GM12878 (cell line): ENCODE data around the gene RARB. TPM values are rescaled to one million over a fixed set of nuclear protein-coding genes. Genes with fewer than 3 reads are reported as not detected.

ENCODE experiments used
- ATAC-seq: fragments of 200-7000 bp; cut with Tn5 transposase; 3 replicates; pipeline ENCODE4 v1.9.1; 2020; ENCODE audit warnings: mild to moderate bottlenecking, moderate library complexity
- BruUV-seq: library from RNA; stranded (reverse); fragments of 400-500 nt; replicated peaks from 2 replicates; lab custom pipeline; 2021; lab: Mats Ljungman, UMichigan
- CTCF ChIA-PET: fragments of 300-600 bp; sonication (Branson Sonifier 250); formaldehyde crosslinking; extraction: SDS; loops from one replicate; lab custom pipeline; 2021; ENCODE audit warnings: inconsistent platforms; lab: Yijun Ruan, JAX
- POLR2A ChIA-PET: fragments of 350-600 bp; formaldehyde crosslinking; extraction: SDS; loops from one replicate; lab custom pipeline; 2021; ENCODE audit warnings: inconsistent platforms; lab: Charles Lee
- RAD21 ChIA-PET: fragments of 300-600 bp; sonication (Branson Sonifier 250); formaldehyde crosslinking; loops from one replicate; lab custom pipeline; 2023; ENCODE audit warnings: antibody characterized with exemption; ENCODE audit not compliant: unreplicated experiment; lab: Charles Lee
- SMC1A ChIA-PET: fragments of 300-600 bp; sonication (Branson Sonifier 250); formaldehyde crosslinking; loops from one replicate; lab custom pipeline; 2023; ENCODE audit not compliant: unreplicated experiment, uncharacterized antibody; lab: Charles Lee
- DNase-seq: peaks from one replicate; pipeline ENCODE4 v3.0.0-alpha.2; 2011; ENCODE audit warnings: low read depth, low spot score
- FAIRE-seq: peaks from 3 replicates; lab custom pipeline; 2011; peaks lifted over from hg19 to GRCh38; lab: Jason Lieb, UNC
- H2AFZ ChIP-seq: 2 replicates; pipeline ENCODE4 v1.6.0; 2011; ENCODE audit warnings: low read depth, low read length, control low read depth; ENCODE audit not compliant: control insufficient read depth
- H3K27ac ChIP-seq: 2 replicates; pipeline ENCODE4 v1.5.1; 2011; ENCODE audit warnings: control low read depth; ENCODE audit not compliant: control insufficient read depth, insufficient read depth
- H3K27me3 ChIP-seq, 2 experiments: replicated peaks in 1 of 2; 2 replicates each; pipeline versions ENCODE4 v1.6.0 to v1.6.1; 2011; ENCODE audit warnings: low read length in 1 of 2; ENCODE audit not compliant: control insufficient read depth in 2 of 2, insufficient read depth in 2 of 2
- H3K36me3 ChIP-seq, 2 experiments: 2 replicates each; pipeline ENCODE4 v1.5.1; 2011; ENCODE audit warnings: low read length in 1 of 2; ENCODE audit not compliant: control insufficient read depth in 2 of 2, insufficient read depth in 2 of 2
- H3K4me1 ChIP-seq: 2 replicates; pipeline ENCODE4 v1.6.1; 2011; ENCODE audit warnings: mild to moderate bottlenecking, low read length, moderate library complexity, mixed read lengths; ENCODE audit not compliant: control insufficient read depth, insufficient read depth
- H3K4me2 ChIP-seq: 2 replicates; pipeline ENCODE4 v1.6.0; 2011; ENCODE audit warnings: control low read depth; ENCODE audit not compliant: control insufficient read depth, insufficient read depth
- H3K4me3 ChIP-seq: fragments of 200-600 bp; sonication (generic); 2 replicates; pipeline ENCODE4 v1.5.1; 2016
- H3K79me2 ChIP-seq: 2 replicates; pipeline ENCODE4 v1.6.0; 2011; ENCODE audit warnings: low read length; ENCODE audit not compliant: control insufficient read depth, insufficient read depth
- H3K9ac ChIP-seq: 2 replicates; pipeline ENCODE4 v1.8.0; 2011; ENCODE audit warnings: low read length, control low read depth, mixed read lengths; ENCODE audit not compliant: control insufficient read depth, insufficient read depth
- H3K9me3 ChIP-seq: replicated peaks from 3 replicates; pipeline ENCODE4 v1.5.1; 2011; ENCODE audit warnings: mild to moderate bottlenecking, low read length; ENCODE audit not compliant: control insufficient read depth, insufficient read depth
- H4K20me1 ChIP-seq: 2 replicates; pipeline ENCODE4 v1.6.0; 2011; ENCODE audit not compliant: control insufficient read depth, insufficient read depth
- NFYB ChIP-seq: IDR thresholded peaks from 2 replicates; pipeline ENCODE4 v1.6.1; 2011; ENCODE audit warnings: low read depth, mild to moderate bottlenecking, low read length, improper control_type of control experiment, moderate library complexity; ENCODE audit not compliant: insufficient read depth
- RB1 ChIP-seq: fragments of 450-650 bp; formaldehyde crosslinking; IDR thresholded peaks from 2 replicates; pipeline ENCODE4 v1.6.1; 2017; ENCODE audit warnings: mild to moderate bottlenecking, borderline replicate concordance
- WGBS: methylation state at CpG from one replicate; pipeline ENCODE4 v1.1.6; 2016; ENCODE audit warnings: low lambda C conversion rate; ENCODE audit not compliant: insufficient replicate concordance, insufficient coverage; ENCODE audit errors: missing lambda C conversion rate; 5-methylcytosine and 5-hydroxymethylcytosine counted together
- in situ Hi-C: fragments of 300-500 bp; cut with MboI; formaldehyde crosslinking; loops from 9 replicates; pipeline ENCODE4 v1.14.3; 2018; ENCODE audit warnings: mixed read lengths
- intact Hi-C: fragments of 100-400 bp; cut with micrococcal nuclease; formaldehyde crosslinking; loops from one replicate; pipeline ENCODE4 v1.14.2; 2022; ENCODE audit not compliant: unreplicated experiment
- polyA plus RNA-seq, 11 experiments: library from polyadenylated mRNA; depleted of rRNA in 4 of 11; unstranded in 6 of 11; stranded (reverse) in 5 of 11; fragments of >200 nt; fragmentation: Nextera tagmentation in 4 of 11; fragmentation: Illumina TruSeq in 1 of 11; extraction: Ambion mirVana in 4 of 11; extraction: Trizol in 1 of 11; gene quantifications; 1 replicate in 1 of 11; 2 replicates in 10 of 11; pipeline versions ENCODE4 v1.2.1 to v1.2.3, GENCODE V29; 2011 to 2016; ENCODE audit warnings: inconsistent platforms in 2 of 11, missing spikeins in 2 of 11, low read depth in 1 of 11
- total RNA-seq, 4 experiments: library from RNA; depleted of rRNA in 3 of 4; stranded (reverse); fragments of >200 nt in 3 of 4; fragmentation: Illumina TruSeq in 1 of 4; extraction: Trizol in 1 of 4; gene quantifications; 2 replicates each; pipeline versions ENCODE4 v1.2.1 to v1.2.3, GENCODE V29; 2013 to 2021
- TF ChIP-seq, protein P1 (sequence below): fragments of 450-650 bp; IDR thresholded peaks from 2 replicates; pipeline ENCODE4 v1.6.1; 2017; ENCODE audit warnings: mild to moderate bottlenecking
- TF ChIP-seq, protein P2 (sequence below): IDR thresholded peaks from 2 replicates; pipeline ENCODE4 v1.6.1; 2011; ENCODE audit warnings: borderline replicate concordance, low read depth, mild to moderate bottlenecking, moderate library complexity, mixed read lengths, low read length; ENCODE audit not compliant: insufficient read depth; ENCODE audit errors: extremely low read length
- TF ChIP-seq, protein P3 (sequence below): fragments of 450-650 bp; IDR thresholded peaks from 2 replicates; pipeline ENCODE4 v1.6.1; 2017; ENCODE audit warnings: mild to moderate bottlenecking, low read depth, inconsistent platforms; ENCODE audit not compliant: poor library complexity, severe bottlenecking

The RARB gene
- total and polyA plus RNA-seq, 10 of the 15 experiments (the other 5 are each of a cell fraction or from before 2014, with no cell fraction given): 0.05 to 0.06 TPM; not detected in 8

DNA sequence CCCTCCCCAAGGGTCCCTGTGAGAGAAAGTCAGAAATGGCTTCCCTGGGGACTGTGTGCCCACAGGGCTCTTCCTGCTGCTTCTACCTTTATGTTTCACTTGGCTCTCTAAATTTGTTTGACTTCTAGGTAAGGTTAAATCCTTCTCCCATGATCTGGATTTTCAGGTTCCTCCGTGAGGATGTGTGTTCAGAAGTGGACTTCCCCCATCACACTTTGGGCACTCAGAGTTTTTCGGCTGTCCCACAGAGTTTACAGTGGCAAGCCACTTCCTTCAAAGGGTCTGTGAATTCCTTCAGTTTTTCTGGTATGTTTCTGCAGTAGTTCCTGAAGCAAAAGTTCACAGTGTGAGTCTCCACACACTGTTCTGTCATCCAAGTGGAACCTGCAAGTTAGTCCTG, 30.9 kb upstream of the RARB start:
- Histone ChIP-seq H3K36me3 (no peaks in the 10 kb centered on the region), H3K27ac (no peak overlapping the region), H4K20me1 (no peaks in the 10 kb centered on the region), H3K27me3 (no peaks in the 10 kb centered on the region), H3K9me3 (no peaks in the 10 kb centered on the region), H3K79me2 (no peaks in the 10 kb centered on the region), H3K4me1 (no peaks in the 10 kb centered on the region), H3K4me3 (no peak overlapping the region), H3K9ac (no peak overlapping the region), H2AFZ (no peak overlapping the region), H3K4me2 (no peak overlapping the region)
- in situ Hi-C loops (no loop called here), intact Hi-C loops (no loop called here)
- BruUV-seq: no TSS peak
- CTCF ChIA-PET: no interaction called here
- POLR2A ChIA-PET: no interaction called here
- DNase-seq (no peak), FAIRE-seq (no peak), ATAC-seq (no peak)
- SMC1A ChIA-PET: no interaction called here
- RAD21 ChIA-PET: no interaction called here
- TF ChIP-seq NFYB (no peak), RB1 (no peak)
- TF ChIP-seq, protein P1, sequence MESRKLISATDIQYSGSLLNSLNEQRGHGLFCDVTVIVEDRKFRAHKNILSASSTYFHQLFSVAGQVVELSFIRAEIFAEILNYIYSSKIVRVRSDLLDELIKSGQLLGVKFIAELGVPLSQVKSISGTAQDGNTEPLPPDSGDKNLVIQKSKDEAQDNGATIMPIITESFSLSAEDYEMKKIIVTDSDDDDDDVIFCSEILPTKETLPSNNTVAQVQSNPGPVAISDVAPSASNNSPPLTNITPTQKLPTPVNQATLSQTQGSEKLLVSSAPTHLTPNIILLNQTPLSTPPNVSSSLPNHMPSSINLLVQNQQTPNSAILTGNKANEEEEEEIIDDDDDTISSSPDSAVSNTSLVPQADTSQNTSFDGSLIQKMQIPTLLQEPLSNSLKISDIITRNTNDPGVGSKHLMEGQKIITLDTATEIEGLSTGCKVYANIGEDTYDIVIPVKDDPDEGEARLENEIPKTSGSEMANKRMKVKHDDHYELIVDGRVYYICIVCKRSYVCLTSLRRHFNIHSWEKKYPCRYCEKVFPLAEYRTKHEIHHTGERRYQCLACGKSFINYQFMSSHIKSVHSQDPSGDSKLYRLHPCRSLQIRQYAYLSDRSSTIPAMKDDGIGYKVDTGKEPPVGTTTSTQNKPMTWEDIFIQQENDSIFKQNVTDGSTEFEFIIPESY: no peak
- TF ChIP-seq, protein P2, sequence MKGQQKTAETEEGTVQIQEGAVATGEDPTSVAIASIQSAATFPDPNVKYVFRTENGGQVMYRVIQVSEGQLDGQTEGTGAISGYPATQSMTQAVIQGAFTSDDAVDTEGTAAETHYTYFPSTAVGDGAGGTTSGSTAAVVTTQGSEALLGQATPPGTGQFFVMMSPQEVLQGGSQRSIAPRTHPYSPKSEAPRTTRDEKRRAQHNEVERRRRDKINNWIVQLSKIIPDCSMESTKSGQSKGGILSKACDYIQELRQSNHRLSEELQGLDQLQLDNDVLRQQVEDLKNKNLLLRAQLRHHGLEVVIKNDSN: no peak
- TF ChIP-seq, protein P3, sequence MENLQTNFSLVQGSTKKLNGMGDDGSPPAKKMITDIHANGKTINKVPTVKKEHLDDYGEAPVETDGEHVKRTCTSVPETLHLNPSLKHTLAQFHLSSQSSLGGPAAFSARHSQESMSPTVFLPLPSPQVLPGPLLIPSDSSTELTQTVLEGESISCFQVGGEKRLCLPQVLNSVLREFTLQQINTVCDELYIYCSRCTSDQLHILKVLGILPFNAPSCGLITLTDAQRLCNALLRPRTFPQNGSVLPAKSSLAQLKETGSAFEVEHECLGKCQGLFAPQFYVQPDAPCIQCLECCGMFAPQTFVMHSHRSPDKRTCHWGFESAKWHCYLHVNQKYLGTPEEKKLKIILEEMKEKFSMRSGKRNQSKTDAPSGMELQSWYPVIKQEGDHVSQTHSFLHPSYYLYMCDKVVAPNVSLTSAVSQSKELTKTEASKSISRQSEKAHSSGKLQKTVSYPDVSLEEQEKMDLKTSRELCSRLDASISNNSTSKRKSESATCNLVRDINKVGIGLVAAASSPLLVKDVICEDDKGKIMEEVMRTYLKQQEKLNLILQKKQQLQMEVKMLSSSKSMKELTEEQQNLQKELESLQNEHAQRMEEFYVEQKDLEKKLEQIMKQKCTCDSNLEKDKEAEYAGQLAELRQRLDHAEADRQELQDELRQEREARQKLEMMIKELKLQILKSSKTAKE: no peak
- 19% methylated on average over 2 of the region's 2 CpGs for WGBS
